ENCODE results near the gene GPATCH1. TPM values are rescaled to one million over a fixed set of nuclear protein-coding genes. Genes with fewer than 3 reads are reported as not detected.

GPATCH1 gene
- total and polyA plus RNA-seq, 9 of the 15 experiments (the other 6 are each of a cell fraction or from before 2014, with no cell fraction given), result 3.7 to 9.7 (median 7.7) TPM

DNA sequence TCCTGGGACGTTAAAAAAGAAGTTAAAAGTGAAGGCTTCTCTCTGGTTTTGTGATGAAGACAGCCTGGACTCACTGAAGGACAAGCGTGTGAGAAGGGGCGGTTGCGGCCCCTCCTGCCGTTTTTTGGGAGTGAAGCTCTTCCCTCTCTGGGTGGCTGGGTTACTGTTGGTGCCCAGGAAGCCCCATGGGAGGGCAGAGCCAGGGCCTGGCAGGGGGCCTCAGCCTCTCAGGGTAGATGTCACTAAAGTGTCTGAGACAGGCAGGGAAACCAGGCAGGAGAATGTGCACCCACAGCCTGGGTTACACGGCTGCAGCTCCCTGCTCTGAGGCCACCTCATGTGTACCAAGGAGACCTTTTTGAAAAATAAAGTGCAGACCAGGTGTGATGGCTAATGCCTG lies 49.5 kb downstream of the GPATCH1 start (continued):
- TF ChIP-seq TCFL5 (CRISPR knock-in tag; conservative IDR thresholded peaks at IDR 0.05), result no peak
- no peak for TF ChIP-seq ZNF316 (IDR thresholded peaks at IDR 0.05)
- TF ChIP-seq KLF1 (tag; IDR thresholded peaks at IDR 0.05), result no peak
- no peak for TF ChIP-seq ZNF75A (CRISPR knock-in tag; IDR thresholded peaks at IDR 0.05)
- TF ChIP-seq SNIP1 (IDR thresholded peaks at IDR 0.05; ENCODE audit: low read depth), result no peak
- TF ChIP-seq CREB1 (IDR thresholded peaks at IDR 0.05), result no peak
- TF ChIP-seq CREB1 (CRISPR knock-in tag; IDR thresholded peaks at IDR 0.05), result no peak
- no peak for TF ChIP-seq HIVEP1 (CRISPR knock-in tag; IDR thresholded peaks at IDR 0.05)

- no peak within 1 kb of the TSS for H2AFZ ChIP-seq (ENCODE audit: low read depth, low read length)
- no peak within 1 kb of the TSS for H3K4me3 ChIP-seq
- WGBS (ENCODE audit: insufficient coverage, low coverage, missing lambda C conversion rate), result 91% methylated on average over 25 of the region's 43 CpGs
- no peaks in the 10 kb centered on the region for H4K20me1 ChIP-seq (replicated peaks; ENCODE audit: control insufficient read depth, insufficient read depth, low read length)
- FAIRE-seq, result no peak
- no TSS peak for BruUV-seq (replicated peaks)
- no peak for ATAC-seq
- no peak for DNase-seq (ENCODE audit: extremely low read depth in 1 of 4, low spot score in 3 of 4)
- H3K9ac ChIP-seq (ENCODE audit: insufficient read depth in 1 of 2, low read depth in 2 of 2, low read length in 2 of 2), result no peak within 1 kb of the TSS
- POLR2A ChIA-PET, result no interaction called here
- H3K9me1 ChIP-seq (ENCODE audit: control insufficient read depth, insufficient read depth, low read length), result no peaks in the 10 kb centered on the region
- no peaks in the 10 kb centered on the region for H3K9me3 ChIP-seq (replicated peaks; ENCODE audit: control insufficient read depth, insufficient read depth, low read depth, low read length)
- no peak within 1 kb of the TSS for H3K27ac ChIP-seq (ENCODE audit: extremely low read depth, low read depth, low read length)
- TF ChIP-seq LEF1 (IDR thresholded peaks at IDR 0.05), result no peak
- TF ChIP-seq HBP1 (CRISPR knock-in tag; IDR thresholded peaks at IDR 0.05), result no peak
- TF ChIP-seq ZNF121 (CRISPR knock-in tag; conservative IDR thresholded peaks at IDR 0.05), result no peak
- TF ChIP-seq ZNF695 (CRISPR knock-in tag; IDR thresholded peaks at IDR 0.05), result no peak
- TF ChIP-seq, protein P1, sequence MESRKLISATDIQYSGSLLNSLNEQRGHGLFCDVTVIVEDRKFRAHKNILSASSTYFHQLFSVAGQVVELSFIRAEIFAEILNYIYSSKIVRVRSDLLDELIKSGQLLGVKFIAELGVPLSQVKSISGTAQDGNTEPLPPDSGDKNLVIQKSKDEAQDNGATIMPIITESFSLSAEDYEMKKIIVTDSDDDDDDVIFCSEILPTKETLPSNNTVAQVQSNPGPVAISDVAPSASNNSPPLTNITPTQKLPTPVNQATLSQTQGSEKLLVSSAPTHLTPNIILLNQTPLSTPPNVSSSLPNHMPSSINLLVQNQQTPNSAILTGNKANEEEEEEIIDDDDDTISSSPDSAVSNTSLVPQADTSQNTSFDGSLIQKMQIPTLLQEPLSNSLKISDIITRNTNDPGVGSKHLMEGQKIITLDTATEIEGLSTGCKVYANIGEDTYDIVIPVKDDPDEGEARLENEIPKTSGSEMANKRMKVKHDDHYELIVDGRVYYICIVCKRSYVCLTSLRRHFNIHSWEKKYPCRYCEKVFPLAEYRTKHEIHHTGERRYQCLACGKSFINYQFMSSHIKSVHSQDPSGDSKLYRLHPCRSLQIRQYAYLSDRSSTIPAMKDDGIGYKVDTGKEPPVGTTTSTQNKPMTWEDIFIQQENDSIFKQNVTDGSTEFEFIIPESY (CRISPR knock-in tag; IDR thresholded peaks at IDR 0.05), result peak; percentile 41; the same call in 1 of the 2 replicates
- no peak for TF ChIP-seq CCNT2 (IDR thresholded peaks at IDR 0.05; ENCODE audit: borderline replicate concordance, extremely low read depth, insufficient read length, low read depth, low read length)
- no peak within 1 kb of the TSS for H3K4me2 ChIP-seq (ENCODE audit: insufficient read depth, low read length)
- in situ Hi-C loops (cut with MboI) (no loop called here), intact Hi-C loops (cut with micrococcal nuclease) (no loop called here)
- H3K27me3 ChIP-seq (ENCODE audit: control insufficient read depth in 2 of 2, insufficient read depth in 2 of 2, low read length in 2 of 2), result no peaks in the 10 kb centered on the region; a peak in 1 of 5 replicates
- H3K36me3 ChIP-seq (ENCODE audit: control insufficient read depth, insufficient read depth, low read length), result peaks cover 19% of the 10 kb centered on the region; the same call in 1 of the 3 replicates
- H3K4me1 ChIP-seq (replicated peaks in 1 of 2; ENCODE audit: control insufficient read depth in 2 of 2, insufficient read depth in 2 of 2, low read length in 2 of 2), result peaks cover 0 to 15% of the 10 kb centered on the region in 2 experiments; a peak in 3 of 5 replicates
- CTCF ChIA-PET (ENCODE audit: low intra/inter-chr PET ratio), result no interaction called here
- no peaks in the 10 kb centered on the region for H3K79me2 ChIP-seq (ENCODE audit: control insufficient read depth, insufficient read depth, low read length)
Observed at GRCh38 chr19:33132021-33132420, 51.0 kb downstream of the GPATCH1 start, which contains the start of gene WDR88. WDR88 (plus strand) TSS chr19:33132114; CDS start chr19:33132170, 56 bp downstream.

Measured in K562 (cell line).